Tibial nerve (tissue), 4 donors: Measurements from ENCODE around the gene SEL1L3. TPM values are rescaled to one million over a fixed set of nuclear protein-coding genes. Genes with fewer than 3 reads are reported as not detected.

Source experiments
- DNase-seq, 2 donors: peaks; one replicate each; pipeline ENCODE4 v3.0.0-alpha.2; 2019; ENCODE audit warnings: low spot score in 2 of 2
- H3K27ac ChIP-seq, 4 donors: fragments of 200-600 bp; sonication (generic) in 3 of 4; one replicate each; pipeline ENCODE4 v1.5.1; 2017 to 2019; ENCODE audit warnings: mild to moderate bottlenecking in 1 of 4
- H3K27me3 ChIP-seq, 2 donors: fragments of 200-600 bp; sonication (generic) in 1 of 2; one replicate each; pipeline versions ENCODE4 v1.5.1 to v1.6.0; 2017 to 2019
- H3K36me3 ChIP-seq, 3 donors: fragments of 200-600 bp; sonication (generic); one replicate each; pipeline ENCODE4 v1.5.1; 2018 to 2019
- H3K4me1 ChIP-seq, 4 donors: fragments of 200-600 bp; sonication (generic) in 3 of 4; one replicate each; pipeline ENCODE4 v1.5.1; 2017 to 2019
- H3K4me3 ChIP-seq, 4 donors: fragments of 200-600 bp; sonication (generic) in 3 of 4; one replicate each; pipeline ENCODE4 v1.5.1; 2017 to 2019; ENCODE audit warnings: mild to moderate bottlenecking in 1 of 4, moderate library complexity in 1 of 4
- H3K9me3 ChIP-seq, 4 donors: fragments of 200-600 bp; sonication (generic) in 3 of 4; one replicate each; pipeline ENCODE4 v1.5.1; 2017 to 2019
- EP300 ChIP-seq, 2 donors: sonication (generic); formaldehyde crosslinking; IDR thresholded peaks; one replicate each; pipeline ENCODE4 v1.6.1; 2017; ENCODE audit warnings: antibody characterized with exemption in 2 of 2, mild to moderate bottlenecking in 1 of 2
- POLR2A ChIP-seq, 2 donors: fragments of 450-650 bp; IDR thresholded peaks; one replicate each; pipeline ENCODE4 v1.6.1; 2017; ENCODE audit warnings: antibody characterized with exemption in 2 of 2, mild to moderate bottlenecking in 2 of 2, moderate library complexity in 2 of 2
- WGBS, 2 donors: methylation state at CpG; one replicate each; pipeline ENCODE4 v1.1.5; 2018; 5-methylcytosine and 5-hydroxymethylcytosine counted together
- total RNA-seq, 4 donors: library from RNA; depleted of rRNA; stranded (reverse); fragments of >200 nt; gene quantifications; one replicate each; pipeline ENCODE4 v1.1.0, GENCODE V29; 2016
- TF ChIP-seq, protein P1 (sequence below), 5 experiments: fragments of 200-600 bp in 3 of 5; fragments of 450-650 bp in 2 of 5; sonication (generic) in 3 of 5; IDR thresholded peaks; one replicate each; pipeline ENCODE4 v1.5.1; 2016 to 2019; ENCODE audit warnings: antibody characterized with exemption in 5 of 5, mild to moderate bottlenecking in 3 of 5, moderate library complexity in 2 of 5

Gene SEL1L3
- total RNA-seq, 4 donors from 2014 or later: 8.7 to 19.0 (median 11.1) TPM

- Histone ChIP-seq H3K27ac (no peak overlapping the region), H3K9me3 (no peaks in the 10 kb centered on the region), H3K4me1 (no peaks in the 10 kb centered on the region), H3K36me3 (no peaks in the 10 kb centered on the region), H3K4me3 (no peak overlapping the region), H3K27me3 (no peaks in the 10 kb centered on the region)
- WGBS, 2 donors: 21 to 31% methylated on average over 5 of the region's 5 CpGs
- TF ChIP-seq POLR2A (IDR thresholded peaks at IDR 0.05) (no peak), EP300 (IDR thresholded peaks at IDR 0.05) (no peak)
- TF ChIP-seq, protein P1, sequence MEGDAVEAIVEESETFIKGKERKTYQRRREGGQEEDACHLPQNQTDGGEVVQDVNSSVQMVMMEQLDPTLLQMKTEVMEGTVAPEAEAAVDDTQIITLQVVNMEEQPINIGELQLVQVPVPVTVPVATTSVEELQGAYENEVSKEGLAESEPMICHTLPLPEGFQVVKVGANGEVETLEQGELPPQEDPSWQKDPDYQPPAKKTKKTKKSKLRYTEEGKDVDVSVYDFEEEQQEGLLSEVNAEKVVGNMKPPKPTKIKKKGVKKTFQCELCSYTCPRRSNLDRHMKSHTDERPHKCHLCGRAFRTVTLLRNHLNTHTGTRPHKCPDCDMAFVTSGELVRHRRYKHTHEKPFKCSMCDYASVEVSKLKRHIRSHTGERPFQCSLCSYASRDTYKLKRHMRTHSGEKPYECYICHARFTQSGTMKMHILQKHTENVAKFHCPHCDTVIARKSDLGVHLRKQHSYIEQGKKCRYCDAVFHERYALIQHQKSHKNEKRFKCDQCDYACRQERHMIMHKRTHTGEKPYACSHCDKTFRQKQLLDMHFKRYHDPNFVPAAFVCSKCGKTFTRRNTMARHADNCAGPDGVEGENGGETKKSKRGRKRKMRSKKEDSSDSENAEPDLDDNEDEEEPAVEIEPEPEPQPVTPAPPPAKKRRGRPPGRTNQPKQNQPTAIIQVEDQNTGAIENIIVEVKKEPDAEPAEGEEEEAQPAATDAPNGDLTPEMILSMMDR (IDR thresholded peaks at IDR 0.05): no peak
- no peak for DNase-seq
Observed at GRCh38 chr4:25884031-25884782, 21.4 kb upstream of the SEL1L3 start.

- no peaks in the 10 kb centered on the region for H3K4me1 ChIP-seq
- WGBS, 2 donors: 89 to 96% methylated on average over 2 of the region's 2 CpGs
- no peaks in the 10 kb centered on the region for H3K36me3 ChIP-seq
- H3K27ac ChIP-seq: no peak overlapping the region
- H3K9me3 ChIP-seq: no peaks in the 10 kb centered on the region
- H3K4me3 ChIP-seq: no peak overlapping the region
- TF ChIP-seq EP300 (IDR thresholded peaks at IDR 0.05) (no peak), POLR2A (IDR thresholded peaks at IDR 0.05) (no peak)
- TF ChIP-seq, protein P1 (IDR thresholded peaks at IDR 0.05): no peak
- H3K27me3 ChIP-seq: no peaks in the 10 kb centered on the region
- no peak for DNase-seq
Observed at GRCh38 chr4:25883565-25883964, 20.8 kb upstream of the SEL1L3 start.

DNA sequence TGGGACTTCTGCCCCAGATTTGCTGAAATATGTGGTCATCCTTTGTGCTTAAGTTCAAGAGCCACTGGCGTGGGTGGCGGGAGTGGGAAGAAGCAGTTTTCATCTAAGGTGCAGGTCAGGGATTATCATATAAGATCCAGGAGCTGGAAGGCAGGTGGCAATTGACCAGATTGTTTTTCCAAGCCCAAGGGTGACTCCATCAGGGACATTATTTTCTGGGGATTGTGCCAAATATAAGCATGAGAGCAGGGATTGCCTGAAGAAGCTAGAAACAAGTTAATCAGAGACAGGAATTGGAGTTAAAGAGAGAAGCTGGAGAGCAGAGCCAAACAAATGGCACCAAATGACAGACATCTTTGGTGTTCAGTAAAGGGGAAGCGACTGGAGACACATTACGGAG lies 19.4 kb upstream of the SEL1L3 start:
- no peaks in the 10 kb centered on the region for H3K36me3 ChIP-seq
- 60 to 65% methylated on average over 4 of the region's 4 CpGs for WGBS, 2 donors
- no peak for DNase-seq
- no peak for TF ChIP-seq EP300 (IDR thresholded peaks at IDR 0.05)
- TF ChIP-seq, protein P1 (IDR thresholded peaks at IDR 0.05): no peak
- TF ChIP-seq POLR2A (IDR thresholded peaks at IDR 0.05): no peak
- no peaks in the 10 kb centered on the region for H3K4me1 ChIP-seq
- H3K9me3 ChIP-seq: no peaks in the 10 kb centered on the region
- H3K27ac ChIP-seq: no peak overlapping the region
- H3K27me3 ChIP-seq: no peaks in the 10 kb centered on the region
- no peak overlapping the region for H3K4me3 ChIP-seq

DNA sequence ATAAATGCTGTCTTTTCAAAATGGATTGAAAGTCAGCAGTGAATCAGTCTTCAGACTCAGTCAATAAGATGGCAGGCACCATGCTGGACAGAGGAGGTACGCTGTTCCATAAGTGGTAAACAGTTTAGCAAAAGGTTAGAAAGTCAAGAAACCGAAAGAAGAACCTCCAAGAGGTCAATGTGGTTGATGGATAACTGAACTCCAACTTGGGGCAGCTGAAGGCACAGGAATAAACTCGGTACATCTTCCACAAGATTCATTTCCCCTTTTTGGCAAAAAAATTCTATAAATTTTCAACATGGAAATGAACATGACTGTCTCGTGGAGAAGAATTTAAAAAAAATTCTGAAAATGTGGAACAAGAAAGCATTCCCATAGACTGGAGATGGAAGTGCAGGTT lies 18.4 kb upstream of the SEL1L3 start:
- DNase-seq: no peak
- TF ChIP-seq POLR2A (IDR thresholded peaks at IDR 0.05) (no peak), EP300 (IDR thresholded peaks at IDR 0.05) (no peak)
- TF ChIP-seq, protein P1 (IDR thresholded peaks at IDR 0.05): no peak
- no peaks in the 10 kb centered on the region for H3K9me3 ChIP-seq
- no peaks in the 10 kb centered on the region for H3K27me3 ChIP-seq
- H3K4me1 ChIP-seq: no peaks in the 10 kb centered on the region
- H3K27ac ChIP-seq: no peak overlapping the region
- H3K4me3 ChIP-seq: no peak overlapping the region
- 75 to 80% methylated on average over 4 of the region's 4 CpGs for WGBS, 2 donors
- no peaks in the 10 kb centered on the region for H3K36me3 ChIP-seq

- Histone ChIP-seq H3K9me3 (no peaks in the 10 kb centered on the region), H3K4me1 (no peaks in the 10 kb centered on the region), H3K36me3 (no peaks in the 10 kb centered on the region), H3K4me3 (no peak overlapping the region), H3K27ac (no peak overlapping the region), H3K27me3 (no peaks in the 10 kb centered on the region)
- TF ChIP-seq, protein P1 (IDR thresholded peaks at IDR 0.05): no peak
- TF ChIP-seq POLR2A (IDR thresholded peaks at IDR 0.05): no peak
- no peak for TF ChIP-seq EP300 (IDR thresholded peaks at IDR 0.05)
- 61% methylated on average over 7 of the region's 7 CpGs for WGBS, 2 donors
- no peak for DNase-seq
Observed at GRCh38 chr4:25879991-25880651, 17.3 kb upstream of the SEL1L3 start.
